HG02981 (cell line): Measurements from ENCODE around the gene IQCN.

Source experiments
- ATAC-seq: cut with Tn5 transposase; IDR thresholded peaks from one replicate; pipeline ENCODE4 v1.9.1; 2021; ENCODE audit warnings: mild to moderate bottlenecking, moderate library complexity; ENCODE audit not compliant: unreplicated experiment

IQCN gene

GRCh38 chr19:18269070-18269723 is 5.1 kb downstream of the IQCN start:
- ATAC-seq, result no peak

- ATAC-seq, result no peak
Observed at GRCh38 chr19:18266771-18267686, 7.2 kb downstream of the IQCN start.

- no peak for ATAC-seq
Observed at GRCh38 chr19:18265582-18265981, 8.7 kb downstream of the IQCN start.

GRCh38 chr19:18264971-18265540 is 9.2 kb downstream of the IQCN start:
- ATAC-seq, result no peak

GRCh38 chr19:18264137-18264854 is 10.0 kb downstream of the IQCN start:
- ATAC-seq, result no peak

GRCh38 chr19:18263324-18264136 is 10.7 kb downstream of the IQCN start:
- no peak for ATAC-seq

GRCh38 chr19:18262917-18263316 is 11.3 kb downstream of the IQCN start:
- no peak for ATAC-seq

GRCh38 chr19:18262144-18262543 is 12.1 kb downstream of the IQCN start:
- no peak for ATAC-seq

- no peak for ATAC-seq
Observed at GRCh38 chr19:18261474-18261873, 12.8 kb downstream of the IQCN start.

GRCh38 chr19:18259893-18260292 is 14.4 kb downstream of the IQCN start:
- no peak for ATAC-seq

- ATAC-seq, result no peak
Observed at GRCh38 chr19:18257503-18258470, 16.5 kb downstream of the IQCN start.

- no peak for ATAC-seq
Observed at GRCh38 chr19:18254546-18255503, 19.4 kb downstream of the IQCN start.

- no peak for ATAC-seq
Observed at GRCh38 chr19:18253716-18254115, 20.5 kb downstream of the IQCN start.

GRCh38 chr19:18253130-18253529 is 21.1 kb downstream of the IQCN start:
- ATAC-seq, result no peak

- no peak for ATAC-seq
Observed at GRCh38 chr19:18252370-18252717, 21.9 kb downstream of the IQCN start.

- no peak for ATAC-seq
Observed at GRCh38 chr19:18251587-18252369, 22.5 kb downstream of the IQCN start.

- no peak for ATAC-seq
Observed at GRCh38 chr19:18249834-18250233, 24.4 kb downstream of the IQCN start.
